HFF-Myc (cell line): Measurements from ENCODE around the gene TMPRSS2.

Experiments used
- DNase-seq: peaks from one replicate; pipeline ENCODE4 v3.0.0-alpha.2; 2011; ENCODE audit warnings: low read depth; ENCODE audit errors: extremely low read depth
- H3K4me3 ChIP-seq: replicated peaks from 2 replicates; pipeline ENCODE4 v1.5.1; 2011; ENCODE audit warnings: low read depth, mild to moderate bottlenecking, control low read depth, low read length
- CTCF ChIP-seq: IDR thresholded peaks from 2 replicates; pipeline ENCODE4 v1.5.1; 2012; ENCODE audit warnings: mild to moderate bottlenecking, low read depth, low read length, control low read depth; ENCODE audit errors: missing control alignments

The TMPRSS2 gene

GRCh38 chr21:41487082-41487481, 20.9 kb downstream of the TMPRSS2 start:
- no peak for DNase-seq
- TF ChIP-seq CTCF, result no peak
- H3K4me3 ChIP-seq, result no peak overlapping the region

GRCh38 chr21:41483973-41484372, 24.0 kb downstream of the TMPRSS2 start:
- TF ChIP-seq CTCF, result no peak
- no peak overlapping the region for H3K4me3 ChIP-seq
- DNase-seq, result no peak

- no peak for TF ChIP-seq CTCF
- DNase-seq, result no peak
- no peak overlapping the region for H3K4me3 ChIP-seq
Measured at GRCh38 chr21:41483415-41483814, 24.5 kb downstream of the TMPRSS2 start.

- TF ChIP-seq CTCF, result no peak
- no peak for DNase-seq
Measured at GRCh38 chr21:41482980-41483379, 25.0 kb downstream of the TMPRSS2 start.

GRCh38 chr21:41482301-41482700, 25.7 kb downstream of the TMPRSS2 start:
- TF ChIP-seq CTCF, result no peak
- DNase-seq, result no peak

More at GRCh38 chr21:41482980-41483379, 25.0 kb downstream of the TMPRSS2 start:
- no peak overlapping the region for H3K4me3 ChIP-seq

GRCh38 chr21:41481191-41481590, 26.8 kb downstream of the TMPRSS2 start:
- TF ChIP-seq CTCF, result no peak
- DNase-seq, result no peak
- H3K4me3 ChIP-seq, result no peak overlapping the region

More at GRCh38 chr21:41482301-41482700, 25.7 kb downstream of the TMPRSS2 start:
- H3K4me3 ChIP-seq, result no peak overlapping the region

- no peak for TF ChIP-seq CTCF
- no peak overlapping the region for H3K4me3 ChIP-seq
- no peak for DNase-seq
Measured at GRCh38 chr21:41480086-41480690, 27.8 kb downstream of the TMPRSS2 start.
